GM21390 (cell line): ENCODE results near the gene R3HDM4.

ENCODE experiments used
- ATAC-seq: cut with Tn5 transposase; IDR thresholded peaks from one replicate; pipeline ENCODE4 v1.9.1; 2021; ENCODE audit not compliant: unreplicated experiment

Gene R3HDM4

GRCh38 chr19:947707-948539, 34.9 kb upstream of the R3HDM4 start:
- ATAC-seq = peak; percentile 61

GRCh38 chr19:947090-947706, 34.2 kb upstream of the R3HDM4 start:
- peak; percentile 18 for ATAC-seq

- no peak for ATAC-seq
These were observed 32.6 kb upstream of the R3HDM4 start for GRCh38 chr19:945401-946252.

- no peak for ATAC-seq
These were observed 31.7 kb upstream of the R3HDM4 start for GRCh38 chr19:944663-945241.

- no peak for ATAC-seq
These were observed 31.1 kb upstream of the R3HDM4 start for GRCh38 chr19:944171-944567.

GRCh38 chr19:943551-944170, 30.6 kb upstream of the R3HDM4 start:
- no peak for ATAC-seq

GRCh38 chr19:942133-942645, 29.2 kb upstream of the R3HDM4 start:
- ATAC-seq = no peak

- no peak for ATAC-seq
These were observed 28.5 kb upstream of the R3HDM4 start for GRCh38 chr19:941292-942132.

GRCh38 chr19:940591-941291, 27.7 kb upstream of the R3HDM4 start:
- ATAC-seq = no peak

- no peak for ATAC-seq
These were observed 26.9 kb upstream of the R3HDM4 start for GRCh38 chr19:939922-940321.

- ATAC-seq = no peak
These were observed 26.4 kb upstream of the R3HDM4 start for GRCh38 chr19:939439-939838.

- no peak for ATAC-seq
These were observed 25.4 kb upstream of the R3HDM4 start for GRCh38 chr19:938233-938923.

- ATAC-seq = no peak
These were observed 24.3 kb upstream of the R3HDM4 start for GRCh38 chr19:937259-937694.

- no peak for ATAC-seq
These were observed 23.1 kb upstream of the R3HDM4 start for GRCh38 chr19:936175-936546.

- no peak for ATAC-seq
These were observed 22.0 kb upstream of the R3HDM4 start for GRCh38 chr19:934865-935479.

- ATAC-seq = no peak
These were observed 21.3 kb upstream of the R3HDM4 start for GRCh38 chr19:934197-934840.

GRCh38 chr19:933553-933882, 20.5 kb upstream of the R3HDM4 start:
- ATAC-seq = no peak
